HCT116 (cell line): Measurements from ENCODE around the gene UBE2G2. TPM values are rescaled to one million over a fixed set of nuclear protein-coding genes. Genes with fewer than 3 reads are reported as not detected.

Source experiments
- ATAC-seq: fragments of 200-7000 bp; cut with Tn5 transposase; 2 replicates; pipeline ENCODE4 v1.9.1; 2020; ENCODE audit warnings: mild to moderate bottlenecking, moderate library complexity
- BruUV-seq: library from RNA; stranded (reverse); fragments of 400-500 nt; replicated peaks from 2 replicates; lab custom pipeline; 2021; lab: Mats Ljungman, UMichigan
- CTCF ChIA-PET: fragments of 300-600 bp; sonication (Branson Sonifier 250); formaldehyde crosslinking; loops from one replicate; lab custom pipeline; 2021; ENCODE audit warnings: antibody characterized with exemption; lab: Charles Lee
- POLR2A ChIA-PET: fragments of 300-600, 350-600 bp; sonication (Branson Sonifier 250); formaldehyde crosslinking; loops from one replicate; lab custom pipeline; 2021; ENCODE audit warnings: antibody characterized with exemption; lab: Charles Lee
- RAD21 ChIA-PET, 2 experiments: fragments of 300-600 bp; sonication (Branson Sonifier 250); formaldehyde crosslinking; loops; one replicate each; lab custom pipeline; 2023; ENCODE audit warnings: low total read pairs in 2 of 2; ENCODE audit not compliant: uncharacterized antibody in 2 of 2, unreplicated experiment in 2 of 2, low non-redundant PET in 1 of 2; lab: Charles Lee
- DNase-seq: peaks from one replicate; pipeline ENCODE4 v3.0.0-alpha.2; 2010; ENCODE audit warnings: low read depth, low spot score
- H2AFZ ChIP-seq: fragments of 200-600 bp; shearing (Covaris generic), sonication (generic); 2 replicates; pipeline ENCODE4 v1.6.1; 2017; ENCODE audit warnings: low read depth, mixed run types, mixed read lengths, antibody characterized with exemption, low read length; ENCODE audit not compliant: poor library complexity, severe bottlenecking
- H3K27ac ChIP-seq: 2 replicates; pipeline ENCODE4 v1.5.1; 2012; ENCODE audit warnings: low read depth, low read length
- H3K27me3 ChIP-seq: fragments of 200-600 bp; sonication (generic); 2 replicates; pipeline ENCODE4 v1.6.1; 2016; ENCODE audit warnings: mixed run types, low read length, mixed read lengths; ENCODE audit not compliant: insufficient read depth
- H3K36me3 ChIP-seq, 2 experiments: fragments of 200-500 bp in 1 of 2; fragments of 200-600 bp in 1 of 2; sonication (Bioruptor generic) in 1 of 2; sonication (generic) in 1 of 2; 2 replicates each; pipeline versions ENCODE4 v1.5.1 to v1.6.1; 2014 to 2016; ENCODE audit warnings: low read length in 2 of 2, inconsistent platforms in 1 of 2, mixed read lengths in 1 of 2, mixed run types in 1 of 2; ENCODE audit not compliant: insufficient read depth in 2 of 2, control insufficient read depth in 1 of 2
- H3K4me1 ChIP-seq, 2 experiments: fragments of 200-600 bp in 1 of 2; sonication (generic) in 1 of 2; 2 replicates each; pipeline versions ENCODE4 v1.5.1 to v1.6.1; 2012 to 2017; ENCODE audit warnings: low read length in 2 of 2, inconsistent platforms in 1 of 2, mild to moderate bottlenecking in 1 of 2, mixed read lengths in 1 of 2, mixed run types in 1 of 2, moderate library complexity in 1 of 2; ENCODE audit not compliant: insufficient read depth in 2 of 2, control insufficient read depth in 1 of 2
- H3K4me2 ChIP-seq: fragments of 200-600 bp; sonication (generic); 2 replicates; pipeline ENCODE4 v1.6.1; 2017; ENCODE audit warnings: mixed run types, low read length, mixed read lengths
- H3K4me3 ChIP-seq, 2 experiments: fragments of 200-600 bp in 1 of 2; sonication (generic) in 1 of 2; replicated peaks in 1 of 2; 2 replicates each; pipeline ENCODE4 v1.5.1; 2011 to 2016; ENCODE audit warnings: low read length in 2 of 2, control low read depth in 1 of 2, low read depth in 1 of 2, mild to moderate bottlenecking in 1 of 2, mixed read lengths in 1 of 2, mixed run types in 1 of 2
- H3K79me2 ChIP-seq: fragments of 200-600 bp; sonication (generic); 2 replicates; pipeline ENCODE4 v1.6.1; 2017; ENCODE audit warnings: mild to moderate bottlenecking, mixed run types, low read length, moderate library complexity, mixed read lengths; ENCODE audit not compliant: insufficient read depth
- H3K9ac ChIP-seq: fragments of 200-600 bp; sonication (generic); 2 replicates; pipeline ENCODE4 v1.6.1; 2016; ENCODE audit warnings: low read length, mixed read lengths
- H3K9me2 ChIP-seq: fragments of 200-600 bp; sonication (generic), shearing (Covaris generic); 2 replicates; pipeline ENCODE4 v1.6.1; 2017; ENCODE audit warnings: mixed run types, mild to moderate bottlenecking, moderate library complexity; ENCODE audit not compliant: insufficient read depth
- H3K9me3 ChIP-seq, 2 experiments: fragments of 200-500 bp in 1 of 2; fragments of 200-600 bp in 1 of 2; sonication (Bioruptor generic) in 1 of 2; sonication (generic) in 1 of 2; 2 replicates each; pipeline ENCODE4 v1.6.1; 2014 to 2017; ENCODE audit warnings: low read length in 2 of 2, mixed read lengths in 2 of 2, inconsistent platforms in 1 of 2, low read depth in 1 of 2, mild to moderate bottlenecking in 1 of 2, mixed run types in 1 of 2, moderate library complexity in 1 of 2; ENCODE audit not compliant: control insufficient read depth in 1 of 2, insufficient read depth in 1 of 2
- H4K20me1 ChIP-seq: fragments of 200-600 bp; sonication (generic), shearing (Covaris generic); 2 replicates; pipeline ENCODE4 v1.6.1; 2017; ENCODE audit warnings: mixed run types, mild to moderate bottlenecking, moderate library complexity; ENCODE audit not compliant: insufficient read depth
- CBX3 ChIP-seq: IDR thresholded peaks from 2 replicates; pipeline ENCODE4 v1.6.1; 2012; ENCODE audit warnings: low read depth
- CEBPB ChIP-seq: IDR thresholded peaks from 2 replicates; pipeline ENCODE4 v1.6.1; 2012; ENCODE audit warnings: low read depth
- EGR1 ChIP-seq: IDR thresholded peaks from 2 replicates; pipeline ENCODE4 v1.6.1; 2012; ENCODE audit warnings: low read depth
- EZH2 ChIP-seq: fragments of 200-600 bp; sonication (generic); IDR thresholded peaks from 2 replicates; pipeline ENCODE4 v1.6.1; 2017; ENCODE audit warnings: antibody characterized with exemption, mixed run types
- EZH2phosphoT487 ChIP-seq: fragments of 200-600 bp; IDR thresholded peaks from 2 replicates; pipeline ENCODE4 v1.6.1; 2018; ENCODE audit warnings: antibody characterized with exemption, borderline replicate concordance
- POLR2AphosphoS5 ChIP-seq: IDR thresholded peaks from 2 replicates; pipeline ENCODE4 v1.6.1; 2011; ENCODE audit warnings: mild to moderate bottlenecking, low read depth, low read length, moderate library complexity
- SP1 ChIP-seq: IDR thresholded peaks from 2 replicates; pipeline ENCODE4 v1.6.1; 2012; ENCODE audit warnings: low read depth
- SRF ChIP-seq: IDR thresholded peaks from 2 replicates; pipeline ENCODE4 v1.6.1; 2012; ENCODE audit warnings: low read depth
- TCF7L2 ChIP-seq: IDR thresholded peaks from 2 replicates; pipeline ENCODE4 v1.7.0; 2011; ENCODE audit warnings: borderline replicate concordance, inconsistent platforms; ENCODE audit not compliant: insufficient read depth, insufficient read length; ENCODE audit errors: extremely low read depth
- YY1 ChIP-seq: IDR thresholded peaks from 2 replicates; pipeline ENCODE4 v1.6.1; 2011; ENCODE audit warnings: low read length, low read depth, moderate library complexity, mild to moderate bottlenecking; ENCODE audit not compliant: insufficient replicate concordance; ENCODE audit errors: extremely low read depth
- ZBTB33 ChIP-seq: IDR thresholded peaks from 2 replicates; pipeline ENCODE4 v1.6.1; 2011; ENCODE audit warnings: mild to moderate bottlenecking, low read length, moderate library complexity; ENCODE audit not compliant: insufficient replicate concordance; ENCODE audit errors: extremely low read depth
- ZFX ChIP-seq: fragments of 450-650 bp; IDR thresholded peaks from 2 replicates; pipeline ENCODE4 v1.6.1; 2017
- ZNF274 ChIP-seq: fragments of 200-500 bp; sonication (Bioruptor generic); IDR thresholded peaks from 2 replicates; pipeline ENCODE4 v1.6.1; 2014; ENCODE audit warnings: mild to moderate bottlenecking, low read depth, low read length, inconsistent platforms
- intact Hi-C: fragments of 100-400 bp; cut with micrococcal nuclease; formaldehyde crosslinking; loops from 2 replicates; pipeline ENCODE4 v1.10.0; 2022
- total RNA-seq: library from RNA; stranded (reverse); gene quantifications from one replicate; pipeline ENCODE4 v1.2.1, GENCODE V29; 2021; ENCODE audit not compliant: unreplicated experiment
- TF ChIP-seq, protein P1 (sequence below): IDR thresholded peaks from 2 replicates; pipeline ENCODE4 v1.6.1; 2012
- TF ChIP-seq, protein P2 (sequence below): IDR thresholded peaks from 2 replicates; pipeline ENCODE4 v1.6.1; 2012; ENCODE audit warnings: low read depth
- TF ChIP-seq, protein P3 (sequence below), 3 experiments: fragments of 200-600 bp in 1 of 3; sonication (generic) in 1 of 3; IDR thresholded peaks in 2 of 3; conservative IDR thresholded peaks in 1 of 3; 2 replicates each; pipeline ENCODE4 v1.5.1; 2012 to 2017; ENCODE audit warnings: low read depth in 2 of 3, low read length in 2 of 3, antibody characterized with exemption in 1 of 3, borderline replicate concordance in 1 of 3, control low read depth in 1 of 3, mild to moderate bottlenecking in 1 of 3, mixed read lengths in 1 of 3, mixed run types in 1 of 3, moderate library complexity in 1 of 3; ENCODE audit not compliant: insufficient read depth in 1 of 3

UBE2G2 gene
- total RNA-seq, 1 experiment from 2014 or later = 86.5 TPM

GRCh38 chr21:44846485-44847260, 45.1 kb upstream of the UBE2G2 start:
- H3K36me3 ChIP-seq = peaks cover 2 to 17% of the 10 kb centered on the region in 2 experiments; a peak in 2 of 4 replicates
- no peaks in the 10 kb centered on the region for H3K27me3 ChIP-seq
- peaks cover 10 to 17% of the 10 kb centered on the region in 2 experiments; a peak in 3 of 4 replicates for H3K4me1 ChIP-seq
- H3K9me2 ChIP-seq = no peaks in the 10 kb centered on the region
- no peak overlapping the region for H3K9ac ChIP-seq
- POLR2A ChIA-PET = no interaction called here
- H3K79me2 ChIP-seq = no peaks in the 10 kb centered on the region
- no TSS peak for BruUV-seq
- no peak for TF ChIP-seq TCF7L2
- no peak for TF ChIP-seq CBX3
- TF ChIP-seq, protein P1, sequence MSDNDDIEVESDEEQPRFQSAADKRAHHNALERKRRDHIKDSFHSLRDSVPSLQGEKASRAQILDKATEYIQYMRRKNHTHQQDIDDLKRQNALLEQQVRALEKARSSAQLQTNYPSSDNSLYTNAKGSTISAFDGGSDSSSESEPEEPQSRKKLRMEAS = no peak
- TF ChIP-seq EZH2 = no peak
- TF ChIP-seq SRF = no peak
- no peak for TF ChIP-seq ZFX
- no peak for TF ChIP-seq CEBPB
- no peak for TF ChIP-seq POLR2AphosphoS5
- no peak for TF ChIP-seq ZNF274
- TF ChIP-seq, protein P2, sequence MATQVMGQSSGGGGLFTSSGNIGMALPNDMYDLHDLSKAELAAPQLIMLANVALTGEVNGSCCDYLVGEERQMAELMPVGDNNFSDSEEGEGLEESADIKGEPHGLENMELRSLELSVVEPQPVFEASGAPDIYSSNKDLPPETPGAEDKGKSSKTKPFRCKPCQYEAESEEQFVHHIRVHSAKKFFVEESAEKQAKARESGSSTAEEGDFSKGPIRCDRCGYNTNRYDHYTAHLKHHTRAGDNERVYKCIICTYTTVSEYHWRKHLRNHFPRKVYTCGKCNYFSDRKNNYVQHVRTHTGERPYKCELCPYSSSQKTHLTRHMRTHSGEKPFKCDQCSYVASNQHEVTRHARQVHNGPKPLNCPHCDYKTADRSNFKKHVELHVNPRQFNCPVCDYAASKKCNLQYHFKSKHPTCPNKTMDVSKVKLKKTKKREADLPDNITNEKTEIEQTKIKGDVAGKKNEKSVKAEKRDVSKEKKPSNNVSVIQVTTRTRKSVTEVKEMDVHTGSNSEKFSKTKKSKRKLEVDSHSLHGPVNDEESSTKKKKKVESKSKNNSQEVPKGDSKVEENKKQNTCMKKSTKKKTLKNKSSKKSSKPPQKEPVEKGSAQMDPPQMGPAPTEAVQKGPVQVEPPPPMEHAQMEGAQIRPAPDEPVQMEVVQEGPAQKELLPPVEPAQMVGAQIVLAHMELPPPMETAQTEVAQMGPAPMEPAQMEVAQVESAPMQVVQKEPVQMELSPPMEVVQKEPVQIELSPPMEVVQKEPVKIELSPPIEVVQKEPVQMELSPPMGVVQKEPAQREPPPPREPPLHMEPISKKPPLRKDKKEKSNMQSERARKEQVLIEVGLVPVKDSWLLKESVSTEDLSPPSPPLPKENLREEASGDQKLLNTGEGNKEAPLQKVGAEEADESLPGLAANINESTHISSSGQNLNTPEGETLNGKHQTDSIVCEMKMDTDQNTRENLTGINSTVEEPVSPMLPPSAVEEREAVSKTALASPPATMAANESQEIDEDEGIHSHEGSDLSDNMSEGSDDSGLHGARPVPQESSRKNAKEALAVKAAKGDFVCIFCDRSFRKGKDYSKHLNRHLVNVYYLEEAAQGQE = no peak
- no peak for TF ChIP-seq YY1
- no peak for TF ChIP-seq ZBTB33
- TF ChIP-seq SP1 = no peak
- no peak for TF ChIP-seq EZH2phosphoT487
- TF ChIP-seq EGR1 = no peak
- TF ChIP-seq, protein P3, sequence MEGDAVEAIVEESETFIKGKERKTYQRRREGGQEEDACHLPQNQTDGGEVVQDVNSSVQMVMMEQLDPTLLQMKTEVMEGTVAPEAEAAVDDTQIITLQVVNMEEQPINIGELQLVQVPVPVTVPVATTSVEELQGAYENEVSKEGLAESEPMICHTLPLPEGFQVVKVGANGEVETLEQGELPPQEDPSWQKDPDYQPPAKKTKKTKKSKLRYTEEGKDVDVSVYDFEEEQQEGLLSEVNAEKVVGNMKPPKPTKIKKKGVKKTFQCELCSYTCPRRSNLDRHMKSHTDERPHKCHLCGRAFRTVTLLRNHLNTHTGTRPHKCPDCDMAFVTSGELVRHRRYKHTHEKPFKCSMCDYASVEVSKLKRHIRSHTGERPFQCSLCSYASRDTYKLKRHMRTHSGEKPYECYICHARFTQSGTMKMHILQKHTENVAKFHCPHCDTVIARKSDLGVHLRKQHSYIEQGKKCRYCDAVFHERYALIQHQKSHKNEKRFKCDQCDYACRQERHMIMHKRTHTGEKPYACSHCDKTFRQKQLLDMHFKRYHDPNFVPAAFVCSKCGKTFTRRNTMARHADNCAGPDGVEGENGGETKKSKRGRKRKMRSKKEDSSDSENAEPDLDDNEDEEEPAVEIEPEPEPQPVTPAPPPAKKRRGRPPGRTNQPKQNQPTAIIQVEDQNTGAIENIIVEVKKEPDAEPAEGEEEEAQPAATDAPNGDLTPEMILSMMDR (IDR thresholded peaks at IDR 0.05 in 2 of 3, conservative IDR thresholded peaks at IDR 0.05 in 1 of 3; ENCODE audit: borderline replicate concordance in 1 of 3, insufficient read depth in 1 of 3, low read depth in 2 of 3, low read length in 2 of 3) = no peak
- TF ChIP-seq, all 23 proteins: peak for 0
- ATAC-seq (no peak), DNase-seq (no peak)
- Histone ChIP-seq H4K20me1 (no peaks in the 10 kb centered on the region), H2AFZ (no peak overlapping the region), H3K27ac (peak overlapping the region; percentile 15; the same call in 1 of the 2 replicates), H3K4me2 (peak overlapping the region; percentile 77), H3K4me3 (no peak overlapping the region; a peak in 1 of 4 replicates), H3K9me3 (no peaks in the 10 kb centered on the region)
- ChIA-PET RAD21 (no interaction called here), CTCF (no interaction called here)
- intact Hi-C loops = no loop called here
